Hematopoietic multipotent progenitor cell treated with erythropoietin and hydrocortisone succinate and interleukin-3 and kit ligand, for 15 days (in vitro differentiated cells): ENCODE measurements around the gene TMEM117.

ENCODE experiments used
- DNase-seq: peaks from one replicate; pipeline ENCODE4 v3.0.0-alpha.2; 2015; ENCODE audit warnings: low spot score

TMEM117 gene

DNA sequence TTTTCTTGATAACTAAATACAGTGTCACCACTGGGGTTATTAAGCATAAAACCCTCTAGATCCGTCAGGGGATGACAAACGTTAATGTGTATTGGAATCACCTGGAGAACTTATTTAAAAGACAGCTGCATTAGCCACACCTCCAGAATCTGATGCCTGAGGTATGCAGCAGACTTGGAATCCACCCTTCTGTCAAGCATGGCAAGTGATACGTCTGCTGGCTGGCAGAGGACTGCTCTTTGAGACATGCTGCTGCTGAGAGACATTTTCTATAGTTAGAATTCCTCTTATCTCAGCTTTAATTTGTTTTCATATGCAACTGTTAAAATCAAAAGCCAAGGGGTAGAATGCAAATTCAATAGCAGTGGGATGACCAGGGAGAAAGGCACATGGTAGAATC lies 544.0 kb downstream of the TMEM117 start:
- DNase-seq: no peak

DNA sequence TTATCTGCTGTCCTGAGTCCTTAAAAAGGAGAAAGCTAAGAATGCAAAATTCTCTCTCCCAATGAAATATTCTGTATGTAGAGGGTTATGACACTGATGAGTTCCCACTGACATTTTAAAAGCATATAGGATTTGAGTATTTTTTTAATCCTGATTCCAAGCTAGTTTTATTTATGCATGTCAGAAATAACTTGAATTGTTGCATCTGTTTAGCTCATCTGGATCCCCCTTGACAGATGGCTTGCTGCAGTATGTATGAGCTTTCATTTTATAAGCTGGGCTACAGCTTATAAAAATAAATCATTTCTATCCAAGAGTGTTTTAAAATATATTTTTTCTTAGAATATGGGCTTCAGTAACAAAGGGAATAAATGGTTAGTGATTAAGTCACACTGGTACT lies 545.0 kb downstream of the TMEM117 start:
- DNase-seq: no peak

DNA sequence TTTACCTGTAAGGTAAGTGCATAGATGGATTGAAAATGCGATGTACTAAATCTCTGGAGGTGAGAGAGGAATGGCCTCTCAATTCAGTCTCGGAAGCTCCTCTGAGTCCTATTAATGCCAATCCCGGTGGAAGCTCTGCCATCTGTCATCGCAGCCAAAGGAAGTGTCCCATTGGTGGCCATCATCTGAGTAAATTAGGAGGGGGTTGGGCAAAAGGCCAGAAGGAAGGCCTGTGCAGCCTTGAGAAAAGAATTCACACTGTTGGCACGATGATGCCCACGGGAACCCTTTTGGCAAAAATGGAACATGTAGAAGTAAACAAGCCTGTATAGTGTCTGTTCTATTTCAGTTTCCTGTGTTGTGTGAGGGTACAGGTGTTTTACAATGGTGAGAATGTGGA lies 545.5 kb downstream of the TMEM117 start:
- DNase-seq: no peak

DNA sequence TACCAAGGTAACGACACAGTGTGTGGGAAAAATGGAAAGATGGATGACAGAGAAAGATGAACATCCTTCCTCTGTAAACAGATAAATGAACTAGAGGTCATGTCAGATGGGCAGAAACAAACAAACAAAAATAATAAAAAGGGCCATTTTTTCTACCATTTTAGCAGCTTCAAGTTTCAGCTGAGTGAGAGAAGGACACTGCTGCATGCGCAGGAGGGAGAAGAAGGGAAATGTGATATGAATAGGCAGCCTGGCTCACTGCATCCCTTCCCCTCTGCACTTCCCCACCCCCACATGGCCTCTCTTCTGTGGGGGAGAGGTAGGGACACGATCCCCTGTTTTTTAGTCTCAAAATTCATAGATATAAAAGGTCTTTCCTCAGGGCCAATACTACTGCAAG lies 548.3 kb downstream of the TMEM117 start:
- DNase-seq: no peak

DNA sequence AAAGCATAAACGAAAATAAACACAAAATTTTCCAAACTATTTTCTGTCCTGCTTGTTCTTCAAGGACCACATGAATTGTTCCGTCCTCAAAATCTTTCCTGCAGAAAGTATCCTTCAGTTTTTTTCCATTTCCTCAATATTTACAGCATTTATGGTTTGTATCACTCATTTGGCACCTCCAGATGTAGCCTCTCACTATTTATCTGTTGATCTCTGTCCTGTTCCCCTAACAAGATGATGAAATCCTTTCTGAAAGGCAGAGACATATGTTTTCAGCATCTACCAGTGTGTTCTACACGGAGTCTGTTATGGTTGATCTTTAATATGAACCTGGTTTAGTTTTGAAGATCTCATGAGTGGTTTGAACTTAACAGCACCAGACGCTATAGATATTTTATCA lies 550.1 kb downstream of the TMEM117 start:
- no peak for DNase-seq

DNA sequence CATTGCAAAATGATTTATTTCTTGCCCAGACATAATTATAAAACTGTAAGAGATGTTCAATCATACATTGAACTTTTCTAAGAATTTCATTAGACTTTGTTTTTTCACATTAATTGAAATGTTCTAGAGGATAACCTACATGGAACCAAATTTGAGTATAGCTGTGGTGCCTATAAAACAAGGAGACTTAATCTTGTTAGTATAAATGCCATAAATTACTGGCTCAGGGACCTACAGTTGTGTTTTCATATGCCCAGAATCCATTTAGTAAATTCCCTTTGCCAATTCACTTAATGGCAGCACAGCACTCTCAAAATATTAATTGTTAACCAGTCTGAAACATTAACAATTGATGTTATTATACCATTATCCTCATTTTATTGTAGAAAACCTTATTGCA lies 551.7 kb downstream of the TMEM117 start:
- no peak for DNase-seq

DNA sequence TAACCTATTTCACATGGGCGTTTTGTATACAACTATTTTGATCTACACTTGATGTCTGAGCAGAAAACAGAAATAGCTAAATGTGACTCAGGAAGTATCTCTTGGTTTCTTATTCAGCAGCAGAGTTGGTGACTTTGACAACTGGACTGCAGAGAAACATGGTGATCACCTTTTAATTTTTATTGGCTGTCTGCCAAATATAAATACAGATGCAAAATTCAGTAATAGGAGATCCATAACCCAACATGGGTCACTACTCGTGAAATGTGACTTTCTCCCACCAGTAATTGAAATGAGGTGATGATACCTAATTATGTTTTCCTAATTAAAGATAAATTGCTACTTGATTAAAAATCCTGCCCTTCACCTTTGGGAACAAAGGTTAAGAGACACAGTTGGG lies 553.2 kb downstream of the TMEM117 start:
- DNase-seq: no peak

DNA sequence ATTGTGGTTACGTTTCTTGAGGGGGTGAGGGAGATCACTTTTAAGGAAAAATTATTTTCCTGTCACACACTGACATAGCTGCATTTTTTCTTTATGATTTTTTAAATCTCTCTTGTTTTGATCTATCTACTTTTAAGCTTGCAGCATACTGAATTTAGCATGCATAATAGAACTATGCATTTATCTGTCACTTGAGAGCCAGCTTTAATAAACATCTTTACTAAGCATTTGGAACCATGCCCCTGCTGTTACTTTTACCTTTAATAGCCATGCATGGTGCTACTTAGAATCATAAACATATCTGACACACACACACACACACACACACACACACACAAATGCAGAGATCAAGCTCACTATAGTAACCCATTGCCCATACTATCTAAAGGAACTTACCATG lies 554.0 kb downstream of the TMEM117 start:
- no peak for DNase-seq

DNA sequence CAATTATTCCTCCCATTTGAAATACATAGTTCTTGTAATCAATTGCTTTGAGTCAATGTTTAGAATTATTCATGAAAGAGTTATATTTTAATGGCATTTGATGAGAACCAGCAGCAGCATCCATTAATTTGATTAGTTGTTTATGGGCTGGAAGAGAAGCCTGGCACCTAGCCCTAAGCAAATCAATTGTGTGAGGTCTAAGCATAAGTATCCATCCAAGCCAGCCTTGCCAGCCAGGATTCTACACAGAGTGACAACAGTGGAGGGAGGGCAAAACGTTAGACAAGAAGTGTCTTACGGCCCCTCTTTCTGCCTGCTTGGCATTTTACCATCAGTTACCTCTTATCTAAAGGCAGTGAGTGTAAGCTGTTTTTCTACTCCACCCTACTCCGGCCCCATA lies 561.8 kb downstream of the TMEM117 start:
- no peak for DNase-seq

DNA sequence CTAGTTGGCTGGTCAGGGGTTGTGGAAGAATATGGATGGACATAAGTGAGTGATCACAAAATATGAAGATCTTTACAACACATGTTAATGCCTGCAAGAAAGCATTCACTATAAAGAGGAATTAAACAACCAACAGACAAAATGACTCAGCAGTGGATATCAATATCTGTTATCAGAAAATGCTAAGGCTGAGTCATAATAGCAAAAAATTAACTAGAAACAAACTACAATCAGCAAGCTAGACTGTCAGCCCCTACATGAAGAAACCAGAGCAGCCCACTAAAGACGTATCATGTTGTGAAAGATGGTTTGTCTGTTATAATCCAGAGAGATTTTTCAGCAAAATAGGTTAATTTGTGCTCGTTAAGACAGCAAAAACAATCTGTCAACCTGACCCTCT lies 567.3 kb downstream of the TMEM117 start:
- DNase-seq: no peak

DNA sequence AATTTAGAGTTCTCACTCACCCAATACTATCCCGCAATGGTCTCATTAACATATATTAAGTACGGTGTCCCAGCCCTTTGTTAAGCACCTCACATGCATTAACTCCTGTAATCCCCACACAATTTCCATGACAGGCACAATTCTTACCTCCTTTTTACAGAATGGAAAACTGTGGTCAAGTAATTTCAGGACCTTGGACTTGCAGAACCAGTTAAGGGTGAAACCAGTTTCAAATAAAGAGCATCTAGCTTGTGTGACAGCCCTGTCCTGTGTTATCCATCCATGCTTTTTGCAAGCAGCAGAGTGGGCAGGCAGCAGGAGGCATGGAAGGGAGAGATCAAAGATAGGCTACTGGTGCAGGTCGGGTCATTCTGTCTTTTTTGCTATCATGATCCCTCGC lies 569.4 kb downstream of the TMEM117 start:
- DNase-seq: no peak

DNA sequence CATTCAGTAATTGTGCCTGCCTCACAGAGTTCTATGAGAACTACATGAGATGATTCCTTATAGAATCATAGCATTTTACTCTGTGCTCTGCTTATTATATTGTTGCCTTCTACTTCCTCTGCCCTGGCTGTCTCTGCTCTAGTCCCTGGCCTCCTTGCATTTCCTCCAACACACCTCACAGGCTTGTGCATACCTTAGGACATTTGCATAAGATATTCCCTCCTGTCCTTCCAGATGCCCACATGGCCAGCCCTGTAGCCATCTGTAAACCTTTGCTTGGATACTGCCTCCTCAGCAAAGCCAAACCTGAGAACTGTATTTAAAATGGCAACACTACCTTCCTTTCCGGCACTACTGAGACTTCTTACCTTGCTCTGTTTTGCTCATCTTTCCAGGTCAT lies 586.7 kb downstream of the TMEM117 start:
- DNase-seq: no peak

DNA sequence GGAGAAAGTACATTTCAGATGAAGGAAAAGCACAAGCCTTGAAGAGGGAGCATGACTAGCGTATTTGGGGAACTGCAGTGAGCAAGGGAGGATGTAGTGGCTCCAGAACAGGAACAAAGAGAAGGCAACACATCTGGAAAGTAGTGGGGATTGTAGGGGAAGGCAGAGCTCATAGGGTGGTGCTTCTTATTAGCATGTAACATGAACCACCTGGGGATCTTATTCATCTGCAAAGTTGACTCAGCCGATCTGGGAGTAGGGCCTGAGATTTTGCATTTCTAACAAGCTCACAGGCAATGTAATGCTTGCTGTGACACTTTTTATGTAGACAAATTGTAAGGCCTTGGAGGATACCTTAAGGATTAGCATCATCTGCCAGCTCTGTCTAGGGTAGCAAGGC lies 592.9 kb downstream of the TMEM117 start:
- no peak for DNase-seq

DNA sequence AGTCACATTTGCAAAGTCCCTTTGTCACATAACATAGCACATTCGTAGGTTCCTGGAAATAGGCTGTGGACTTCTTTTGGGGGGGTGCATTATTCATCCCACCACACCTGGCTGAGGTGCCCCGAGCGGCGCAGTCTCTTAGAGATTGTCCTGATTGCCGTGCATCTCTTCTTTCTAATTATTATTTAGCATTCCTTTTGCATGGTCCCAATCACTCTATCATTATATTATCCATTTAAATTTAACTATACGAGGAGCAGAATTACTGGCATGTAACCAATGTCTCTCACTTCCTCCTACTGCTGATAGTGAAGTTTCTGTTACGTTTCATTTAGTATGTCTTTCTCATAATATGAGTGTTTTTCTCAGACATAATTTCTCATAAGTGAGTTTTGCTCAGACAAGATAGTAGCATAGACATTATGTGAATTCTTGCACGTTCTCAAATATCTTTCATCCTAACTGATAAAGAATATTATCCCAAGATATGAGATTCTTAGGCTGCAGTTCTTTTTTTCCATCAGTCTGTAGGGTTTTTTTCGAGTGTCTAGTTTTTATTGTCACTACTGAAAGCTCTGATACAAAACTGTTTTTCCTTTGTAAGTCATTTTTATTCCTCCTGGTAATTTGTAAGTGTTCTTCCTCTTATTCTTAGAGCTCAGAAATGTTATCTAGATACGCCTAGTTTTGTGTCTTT lies 595.9 kb downstream of the TMEM117 start:
- no peak for DNase-seq

DNA sequence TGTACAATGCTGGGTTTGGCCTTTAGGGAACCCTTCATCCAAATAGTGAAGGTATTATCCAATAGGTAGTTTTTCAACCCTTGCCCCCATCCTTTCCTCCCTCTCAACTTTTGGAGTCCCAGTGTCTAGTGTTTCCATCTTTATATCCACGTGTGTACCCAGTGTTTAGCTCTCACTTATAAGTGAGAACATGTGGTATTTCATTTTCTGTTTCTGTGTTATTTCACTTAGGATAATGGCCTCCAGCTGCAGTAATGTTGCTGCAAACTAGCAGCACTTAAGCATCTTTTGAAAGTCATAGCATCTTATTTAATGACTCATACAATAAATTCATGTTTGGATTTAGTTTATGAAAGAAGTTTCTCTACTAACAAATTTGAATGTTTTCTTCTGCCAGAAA lies 597.8 kb downstream of the TMEM117 start:
- no peak for DNase-seq

DNA sequence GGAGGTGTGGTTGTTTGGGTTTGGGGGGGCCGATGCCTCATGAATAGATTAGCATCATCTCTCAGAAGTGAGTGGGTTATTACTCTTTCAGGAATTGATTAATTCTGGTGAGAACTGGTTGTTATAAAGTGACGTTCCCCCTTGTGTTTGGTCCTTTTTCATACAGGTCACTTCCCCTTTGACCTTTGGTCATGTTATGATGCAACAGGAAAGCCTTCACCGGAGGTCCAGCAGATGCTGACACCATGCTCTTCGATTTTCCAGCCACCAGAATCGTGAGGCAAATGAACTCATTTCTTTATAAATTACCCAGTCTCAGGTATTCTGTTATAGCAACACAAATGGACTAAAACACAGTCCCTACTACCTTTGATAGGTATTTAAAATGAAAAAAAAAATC lies 600.9 kb downstream of the TMEM117 start:
- no peak for DNase-seq
